MM.1S (cell line): ENCODE results near the gene RFFL.

Experiments
- DNase-seq: peaks from one replicate; pipeline ENCODE4 v3.0.0-alpha.2; 2015
- H2AFZ ChIP-seq: fragments of 300-600 bp; sonication (generic); 2 replicates; pipeline ENCODE4 v1.6.0; 2016; ENCODE audit warnings: antibody characterized with exemption, low read length
- H3F3A ChIP-seq: fragments of 300-600 bp; sonication (generic); 2 replicates; pipeline ENCODE4 v1.6.1; 2016; ENCODE audit warnings: mild to moderate bottlenecking, antibody characterized with exemption, low read length, moderate library complexity, mixed read lengths; ENCODE audit not compliant: insufficient read depth
- H3K27ac ChIP-seq: fragments of 300-600 bp; sonication (generic); 2 replicates; pipeline ENCODE4 v1.5.1; 2016; ENCODE audit warnings: mild to moderate bottlenecking, low read length
- H3K27me3 ChIP-seq: fragments of 300-600 bp; sonication (generic); replicated peaks from 2 replicates; pipeline ENCODE4 v1.6.0; 2016; ENCODE audit warnings: low read length; ENCODE audit not compliant: insufficient read depth
- H3K36me3 ChIP-seq: fragments of 300-600 bp; sonication (generic); replicated peaks from 2 replicates; pipeline ENCODE4 v1.6.1; 2016; ENCODE audit warnings: mild to moderate bottlenecking, low read length, mixed read lengths; ENCODE audit not compliant: insufficient read depth
- H3K4me1 ChIP-seq: fragments of 300-600 bp; sonication (generic); 2 replicates; pipeline ENCODE4 v1.6.1; 2016; ENCODE audit warnings: low read length, mixed read lengths
- H3K4me2 ChIP-seq: fragments of 300-600 bp; sonication (generic); 2 replicates; pipeline ENCODE4 v1.6.0; 2016; ENCODE audit warnings: low read depth, low read length
- H3K4me3 ChIP-seq: fragments of 300-600 bp; sonication (generic); 2 replicates; pipeline ENCODE4 v1.5.1; 2016; ENCODE audit warnings: low read length, mixed read lengths
- H3K79me2 ChIP-seq: fragments of 300-600 bp; sonication (generic); 2 replicates; pipeline ENCODE4 v1.6.1; 2016; ENCODE audit warnings: mixed run types, low read length, mixed read lengths
- H3K9ac ChIP-seq: fragments of 300-600 bp; sonication (generic); 2 replicates; pipeline ENCODE4 v1.6.1; 2016; ENCODE audit warnings: low read length, mixed read lengths
- H3K9me2 ChIP-seq: fragments of 300-600 bp; sonication (generic); replicated peaks from 2 replicates; pipeline ENCODE4 v1.6.1; 2016; ENCODE audit warnings: mild to moderate bottlenecking, low read length, mixed read lengths; ENCODE audit not compliant: insufficient read depth
- H3K9me3 ChIP-seq: fragments of 300-600 bp; sonication (generic); replicated peaks from 2 replicates; pipeline ENCODE4 v1.6.1; 2016; ENCODE audit warnings: mild to moderate bottlenecking, low read length, mixed read lengths; ENCODE audit not compliant: insufficient read depth
- H4K20me1 ChIP-seq: fragments of 300-600 bp; sonication (generic); 2 replicates; pipeline ENCODE4 v1.6.1; 2016; ENCODE audit warnings: mild to moderate bottlenecking, low read length, moderate library complexity, mixed read lengths; ENCODE audit not compliant: insufficient read depth
- CTCF ChIP-seq: fragments of 300-600 bp; sonication (generic); IDR thresholded peaks from 2 replicates; pipeline ENCODE4 v1.5.1; 2016; ENCODE audit warnings: antibody characterized with exemption, low read length, mixed read lengths
- EZH2 ChIP-seq: fragments of 300-600 bp; sonication (generic); optimal IDR thresholded peaks from 2 replicates; pipeline ENCODE3; 2017; ENCODE audit warnings: low read depth, mild to moderate bottlenecking, antibody characterized with exemption, low read length, mixed read lengths
- EZH2phosphoT487 ChIP-seq: fragments of 300-600 bp; sonication (generic); IDR thresholded peaks from 2 replicates; pipeline ENCODE4 v1.6.1; 2018; ENCODE audit warnings: antibody characterized with exemption, low read length

Gene RFFL

GRCh38 chr17:34979153-34979552 lies 84.4 kb downstream of the RFFL start:
- Histone ChIP-seq H3K4me2 (no peak overlapping the region), H3K27ac (no peak overlapping the region), H2AFZ (no peak overlapping the region), H3K79me2 (peaks cover 30% of the 10 kb centered on the region), H3K4me1 (0 out of 2 replicates have a peak, but pooled peaks cover 11% of the 10 kb centered on the region), H4K20me1 (no peaks in the 10 kb centered on the region), H3K4me3 (no peak overlapping the region), H3F3A (peaks cover 5% of the 10 kb centered on the region; the same call in 1 of the 2 replicates), H3K9me3 (no peaks in the 10 kb centered on the region), H3K9ac (no peak overlapping the region), H3K36me3 (no peaks in the 10 kb centered on the region; the same call in 1 of the 2 replicates), H3K27me3 (no peaks in the 10 kb centered on the region), H3K9me2 (no peaks in the 10 kb centered on the region)
- TF ChIP-seq EZH2phosphoT487 (no peak), EZH2 (no peak), CTCF (no peak)
- no peak for DNase-seq

GRCh38 chr17:34974794-34975785 lies 88.4 kb downstream of the RFFL start:
- no peaks in the 10 kb centered on the region for H4K20me1 ChIP-seq
- no peaks in the 10 kb centered on the region for H3K4me1 ChIP-seq
- H3K79me2 ChIP-seq: no peaks in the 10 kb centered on the region
- H3K4me2 ChIP-seq: no peak overlapping the region
- no peaks in the 10 kb centered on the region for H3F3A ChIP-seq
- no peak overlapping the region for H3K27ac ChIP-seq
- H3K9me2 ChIP-seq: no peaks in the 10 kb centered on the region
- H3K27me3 ChIP-seq: no peaks in the 10 kb centered on the region
- DNase-seq: no peak
- no peaks in the 10 kb centered on the region for H3K9me3 ChIP-seq
- H3K36me3 ChIP-seq: no peaks in the 10 kb centered on the region
- H3K4me3 ChIP-seq: no peak overlapping the region
- no peak overlapping the region for H3K9ac ChIP-seq
- TF ChIP-seq EZH2 (no peak), CTCF (no peak), EZH2phosphoT487 (no peak)
- no peak overlapping the region for H2AFZ ChIP-seq

GRCh38 chr17:34974179-34974578 lies 89.3 kb downstream of the RFFL start:
- no peaks in the 10 kb centered on the region for H3K36me3 ChIP-seq
- H4K20me1 ChIP-seq: no peaks in the 10 kb centered on the region
- H3K4me3 ChIP-seq: no peak overlapping the region
- TF ChIP-seq EZH2 (no peak), CTCF (no peak), EZH2phosphoT487 (no peak)
- no peaks in the 10 kb centered on the region for H3K9me2 ChIP-seq
- H3K27ac ChIP-seq: no peak overlapping the region
- no peaks in the 10 kb centered on the region for H3K79me2 ChIP-seq
- DNase-seq: no peak
- no peaks in the 10 kb centered on the region for H3F3A ChIP-seq
- H3K27me3 ChIP-seq: no peaks in the 10 kb centered on the region
- no peaks in the 10 kb centered on the region for H3K9me3 ChIP-seq
- H2AFZ ChIP-seq: no peak overlapping the region
- H3K9ac ChIP-seq: no peak overlapping the region
- no peaks in the 10 kb centered on the region for H3K4me1 ChIP-seq
- no peak overlapping the region for H3K4me2 ChIP-seq
